ENCODE measurements around the gene HSPB1.

DNA sequence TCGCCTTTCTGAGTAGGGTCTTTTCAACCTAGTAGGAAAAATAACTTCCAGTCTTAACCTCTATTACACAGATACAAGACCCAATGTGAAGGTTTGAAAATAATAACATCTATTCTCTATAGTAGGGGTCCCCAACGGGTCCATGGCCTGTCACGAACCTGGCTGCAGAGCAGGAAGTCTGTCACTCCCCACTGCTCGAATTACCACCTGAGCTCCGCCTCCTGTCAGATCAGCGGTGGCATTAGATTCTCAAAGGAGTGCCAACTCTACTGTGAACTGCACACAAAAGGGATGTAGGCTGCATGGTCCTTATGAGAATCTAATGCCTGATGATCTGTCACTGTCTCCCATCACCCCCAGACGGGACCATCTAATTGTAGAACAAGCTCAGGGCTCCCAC lies 48.9 kb downstream of the HSPB1 start:
- TF ChIP-seq CTCF (IDR thresholded peaks at IDR 0.05) (no peak), POLR2A (IDR thresholded peaks at IDR 0.05) (no peak)
